SK-N-SH (cell line): Measurements from ENCODE around the gene CELF4. TPM values are rescaled to one million over a fixed set of nuclear protein-coding genes. Genes with fewer than 3 reads are reported as not detected.

Experiments used
- CTCF ChIA-PET: fragments of 300-600, 350-600 bp; formaldehyde crosslinking; extraction: SDS; loops from one replicate; lab custom pipeline; 2021; lab: Yijun Ruan, JAX
- POLR2A ChIA-PET: fragments of 350-600 bp; sonication (Branson Sonifier 250); formaldehyde crosslinking; extraction: SDS; loops from one replicate; lab custom pipeline; 2020; ENCODE audit warnings: antibody characterized with exemption, inconsistent platforms; lab: Yijun Ruan, JAX
- DNase-seq: peaks from one replicate; pipeline ENCODE4 v3.0.0; 2012
- H2AFZ ChIP-seq: fragments of 200-600 bp; sonication (generic); 2 replicates; pipeline ENCODE4 v1.8.1; 2016; ENCODE audit warnings: antibody characterized with exemption, mild to moderate bottlenecking, low read depth
- H3F3A ChIP-seq: fragments of 200-600 bp; sonication (generic); replicated peaks from 2 replicates; pipeline ENCODE3; 2016; ENCODE audit warnings: antibody characterized with exemption, mild to moderate bottlenecking; ENCODE audit not compliant: insufficient read depth
- H3K27ac ChIP-seq, 2 experiments: fragments of 200-500 bp in 1 of 2; fragments of 200-600 bp in 1 of 2; sonication (Bioruptor generic) in 1 of 2; sonication (generic), shearing (Covaris generic) in 1 of 2; 2 replicates each; pipeline versions ENCODE4 v1.5.1 to v1.6.1; 2014 to 2016; ENCODE audit warnings: low read depth in 2 of 2, inconsistent platforms in 1 of 2, low read length in 1 of 2, mild to moderate bottlenecking in 1 of 2, mixed read lengths in 1 of 2
- H3K27me3 ChIP-seq: fragments of 200-600 bp; sonication (generic), shearing (Covaris generic); 2 replicates; pipeline ENCODE4 v1.6.1; 2016; ENCODE audit warnings: mixed run types; ENCODE audit not compliant: insufficient read depth
- H3K36me3 ChIP-seq, 2 experiments: fragments of 200-500 bp in 1 of 2; fragments of 200-600 bp in 1 of 2; sonication (Bioruptor generic) in 1 of 2; sonication (generic) in 1 of 2; replicated peaks in 1 of 2; 2 replicates each; pipeline versions ENCODE3 to v1.5.1; 2014 to 2016; ENCODE audit warnings: low read length in 1 of 2, mild to moderate bottlenecking in 1 of 2; ENCODE audit not compliant: insufficient read depth in 2 of 2, control insufficient read depth in 1 of 2
- H3K4me1 ChIP-seq, 2 experiments: fragments of 200-500 bp in 1 of 2; fragments of 200-600 bp in 1 of 2; sonication (Bioruptor generic) in 1 of 2; sonication (generic), shearing (Covaris generic) in 1 of 2; 2 replicates each; pipeline versions ENCODE4 v1.5.1 to v1.6.1; 2014 to 2016; ENCODE audit warnings: low read depth in 1 of 2, low read length in 1 of 2, mixed run types in 1 of 2; ENCODE audit not compliant: insufficient read depth in 2 of 2, control insufficient read depth in 1 of 2
- H3K4me2 ChIP-seq: fragments of 200-600 bp; sonication (generic), shearing (Covaris generic); 2 replicates; pipeline ENCODE4 v1.6.1; 2017; ENCODE audit warnings: mixed run types
- H3K4me3 ChIP-seq, 2 experiments: fragments of 200-500 bp in 1 of 2; fragments of 200-600 bp in 1 of 2; sonication (Bioruptor generic) in 1 of 2; sonication (generic), shearing (Covaris generic) in 1 of 2; 2 replicates each; pipeline versions ENCODE4 v1.5.1 to v1.8.1; 2014 to 2016; ENCODE audit warnings: low read depth in 2 of 2, inconsistent platforms in 1 of 2, low read length in 1 of 2, mild to moderate bottlenecking in 1 of 2, mixed read lengths in 1 of 2, moderate library complexity in 1 of 2
- H3K79me2 ChIP-seq: fragments of 200-600 bp; sonication (generic); 2 replicates; pipeline ENCODE4 v1.8.1; 2017; ENCODE audit warnings: mild to moderate bottlenecking; ENCODE audit not compliant: insufficient read depth
- H3K9ac ChIP-seq: fragments of 200-600 bp; sonication (generic); 2 replicates; pipeline ENCODE4 v1.6.1; 2017; ENCODE audit warnings: mixed run types
- H3K9me2 ChIP-seq: fragments of 200-600 bp; sonication (generic); 2 replicates; pipeline ENCODE4 v1.6.1; 2017; ENCODE audit warnings: mixed run types
- H3K9me3 ChIP-seq: fragments of 200-600 bp; sonication (generic); 2 replicates; pipeline ENCODE4 v1.6.1; 2017; ENCODE audit warnings: mixed run types, mild to moderate bottlenecking, moderate library complexity
- H4K20me1 ChIP-seq: fragments of 200-600 bp; sonication (generic); 2 replicates; pipeline ENCODE4 v1.6.1; 2017; ENCODE audit warnings: mild to moderate bottlenecking, mixed run types; ENCODE audit not compliant: insufficient read depth
- CHD2 ChIP-seq: fragments of 150-350 bp; IDR thresholded peaks from 2 replicates; pipeline ENCODE4 v1.6.1; 2018; ENCODE audit warnings: low read length; ENCODE audit not compliant: partially characterized antibody
- ELF1 ChIP-seq: IDR thresholded peaks from 2 replicates; pipeline ENCODE4 v1.4.0; 2012
- FOSL2 ChIP-seq: IDR thresholded peaks from 2 replicates; pipeline ENCODE4 v1.4.0; 2012; ENCODE audit warnings: low read depth, mild to moderate bottlenecking, moderate library complexity, borderline replicate concordance
- FOXJ3 ChIP-seq: sonication (generic); formaldehyde crosslinking; IDR thresholded peaks from 2 replicates; pipeline ENCODE4 v1.5.1; 2020; ENCODE audit warnings: mild to moderate bottlenecking, missing genetic modification reagents
- FOXM1 ChIP-seq: IDR thresholded peaks from 2 replicates; pipeline ENCODE4 v1.4.0; 2012; ENCODE audit warnings: low read depth, mild to moderate bottlenecking
- GABPA ChIP-seq: IDR thresholded peaks from 2 replicates; pipeline ENCODE4 v1.4.0; 2012; ENCODE audit warnings: low read depth, mild to moderate bottlenecking
- NFIC ChIP-seq: IDR thresholded peaks from 2 replicates; pipeline ENCODE4 v1.4.0; 2012; ENCODE audit warnings: borderline replicate concordance
- NRF1 ChIP-seq: IDR thresholded peaks from 2 replicates; pipeline ENCODE4 v1.6.1; 2012; ENCODE audit warnings: low read depth, mild to moderate bottlenecking, low read length
- POLR2AphosphoS5 ChIP-seq: IDR thresholded peaks from 2 replicates; pipeline ENCODE4 v1.6.1; 2012; ENCODE audit warnings: low read depth, low read length
- RAD21 ChIP-seq: IDR thresholded peaks from 2 replicates; pipeline ENCODE4 v1.6.1; 2012; ENCODE audit warnings: mild to moderate bottlenecking, low read length
- RFX5 ChIP-seq: IDR thresholded peaks from 2 replicates; pipeline ENCODE4 v1.6.1; 2012; ENCODE audit warnings: mild to moderate bottlenecking, improper control_type of control experiment, low read length
- RXRA ChIP-seq: IDR thresholded peaks from 2 replicates; pipeline ENCODE4 v1.4.0; 2012; ENCODE audit warnings: low read depth, mild to moderate bottlenecking, borderline replicate concordance
- SMC3 ChIP-seq: IDR thresholded peaks from 2 replicates; pipeline ENCODE4 v1.6.1; 2012; ENCODE audit warnings: low read depth, low read length, improper control_type of control experiment
- WGBS: methylation state at CpG from one replicate; pipeline ENCODE4 v1.1.6; 2017; ENCODE audit warnings: low lambda C conversion rate; 5-methylcytosine and 5-hydroxymethylcytosine counted together
- polyA plus RNA-seq, 3 experiments: library from polyadenylated mRNA; depleted of rRNA; stranded (reverse); fragments of >200 nt; gene quantifications; 2 replicates each; pipeline ENCODE4 v1.2.3, GENCODE V29; 2012
- TF ChIP-seq, protein P1 (sequence below): fragments of 200-600 bp; sonication (generic); IDR thresholded peaks from 2 replicates; pipeline ENCODE4 v1.6.1; 2017; ENCODE audit warnings: antibody characterized with exemption, mild to moderate bottlenecking, moderate library complexity

The CELF4 gene
- polyA plus RNA-seq, 1 of the 3 experiments (the other 2 are of a cell fraction): 0.26 TPM

DNA sequence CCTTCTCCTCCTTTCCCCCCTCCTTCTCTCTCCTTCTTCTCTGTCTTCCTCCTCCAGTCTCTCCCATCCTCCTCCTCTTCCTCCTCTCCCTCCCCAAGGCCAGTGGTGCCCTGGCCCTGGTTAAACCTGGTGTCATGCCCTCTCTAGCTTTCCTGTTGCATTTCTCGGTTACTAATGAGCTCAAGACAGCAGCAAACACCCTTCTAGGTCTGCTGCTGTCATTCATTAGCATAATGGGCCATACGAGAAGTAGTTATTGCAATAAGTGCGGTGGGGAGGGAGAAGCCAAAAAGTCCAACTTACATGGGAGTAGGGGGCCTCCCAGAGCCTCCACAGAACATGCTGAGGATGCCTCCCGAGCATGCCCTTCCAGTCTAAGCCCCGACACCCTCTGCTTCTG lies 177.2 kb downstream of the CELF4 start:
- no peaks in the 10 kb centered on the region for H3K9me3 ChIP-seq
- 39% methylated on average over 5 of the region's 5 CpGs for WGBS
- peaks cover 0 to 38% of the 10 kb centered on the region in 2 experiments; a peak in 1 of 4 replicates for H3K4me1 ChIP-seq
- H3K4me2 ChIP-seq: no peak overlapping the region
- H3F3A ChIP-seq: no peaks in the 10 kb centered on the region
- H3K9me2 ChIP-seq: no peaks in the 10 kb centered on the region
- H4K20me1 ChIP-seq: no peaks in the 10 kb centered on the region
- no peak for DNase-seq
- H3K36me3 ChIP-seq: no peaks in the 10 kb centered on the region
- POLR2A ChIA-PET: no interaction called here
- H3K9ac ChIP-seq: no peak overlapping the region
- no peak overlapping the region for H3K27ac ChIP-seq
- CTCF ChIA-PET: interaction anchor here (1.0 to 4.8 kb wide), 4 partner anchors 34 to 149 kb away, joined by 3 to 26 read pairs (median 4); no protein-coding TSS in a partner anchor
- H3K27me3 ChIP-seq: no peaks in the 10 kb centered on the region
- TF ChIP-seq CHD2 (no peak), FOXM1 (no peak), GABPA (no peak), ELF1 (no peak), POLR2AphosphoS5 (no peak), FOSL2 (no peak), NFIC (no peak)
- TF ChIP-seq, protein P1, sequence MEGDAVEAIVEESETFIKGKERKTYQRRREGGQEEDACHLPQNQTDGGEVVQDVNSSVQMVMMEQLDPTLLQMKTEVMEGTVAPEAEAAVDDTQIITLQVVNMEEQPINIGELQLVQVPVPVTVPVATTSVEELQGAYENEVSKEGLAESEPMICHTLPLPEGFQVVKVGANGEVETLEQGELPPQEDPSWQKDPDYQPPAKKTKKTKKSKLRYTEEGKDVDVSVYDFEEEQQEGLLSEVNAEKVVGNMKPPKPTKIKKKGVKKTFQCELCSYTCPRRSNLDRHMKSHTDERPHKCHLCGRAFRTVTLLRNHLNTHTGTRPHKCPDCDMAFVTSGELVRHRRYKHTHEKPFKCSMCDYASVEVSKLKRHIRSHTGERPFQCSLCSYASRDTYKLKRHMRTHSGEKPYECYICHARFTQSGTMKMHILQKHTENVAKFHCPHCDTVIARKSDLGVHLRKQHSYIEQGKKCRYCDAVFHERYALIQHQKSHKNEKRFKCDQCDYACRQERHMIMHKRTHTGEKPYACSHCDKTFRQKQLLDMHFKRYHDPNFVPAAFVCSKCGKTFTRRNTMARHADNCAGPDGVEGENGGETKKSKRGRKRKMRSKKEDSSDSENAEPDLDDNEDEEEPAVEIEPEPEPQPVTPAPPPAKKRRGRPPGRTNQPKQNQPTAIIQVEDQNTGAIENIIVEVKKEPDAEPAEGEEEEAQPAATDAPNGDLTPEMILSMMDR: no peak
- TF ChIP-seq, all 33 proteins: peak for 0
- Histone ChIP-seq H3K4me3 (no peak overlapping the region), H2AFZ (no peak overlapping the region), H3K79me2 (no peaks in the 10 kb centered on the region)

DNA sequence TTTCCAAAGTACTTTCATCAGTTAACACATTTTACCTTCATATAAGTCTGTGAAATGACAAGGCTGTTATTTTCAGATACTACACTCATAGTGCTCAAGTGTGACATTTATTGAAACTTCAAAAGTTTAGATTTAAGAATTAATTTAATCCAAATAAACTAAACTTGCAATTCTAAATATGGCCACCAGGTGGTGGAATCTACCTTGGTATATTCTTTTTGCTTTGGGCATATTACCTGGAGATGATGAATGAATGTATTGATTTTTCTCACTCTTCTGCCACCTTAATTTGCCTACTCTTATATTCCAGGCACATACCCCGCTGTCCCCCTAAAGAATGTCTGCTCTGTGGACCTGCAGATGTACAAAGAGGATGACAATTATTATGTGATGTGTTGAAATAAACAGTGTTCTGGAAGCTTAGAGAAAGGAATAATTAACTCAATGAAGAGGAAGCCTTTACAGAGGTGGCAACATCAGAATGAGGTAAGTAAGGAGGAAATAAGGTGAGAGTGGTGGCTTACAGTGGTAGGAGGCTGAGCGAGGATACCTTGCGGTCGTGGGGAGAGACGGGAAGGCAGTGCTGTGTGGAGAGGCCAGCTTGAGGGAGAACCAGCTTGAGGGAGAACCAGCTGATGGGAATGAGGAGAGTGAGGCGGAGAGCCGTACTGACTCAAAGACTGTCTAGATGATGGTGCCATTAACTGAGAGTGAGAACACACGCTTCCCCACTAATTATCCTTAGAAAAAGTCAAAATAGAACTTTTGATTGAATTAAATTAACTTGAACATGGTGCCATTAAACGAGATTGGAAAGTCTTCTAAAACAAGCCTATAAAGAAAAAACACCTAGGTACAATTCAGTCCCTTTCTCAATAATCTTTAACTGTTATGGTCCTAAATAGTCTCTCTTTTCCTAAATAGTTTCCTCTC lies 179.5 kb downstream of the CELF4 start:
- Histone ChIP-seq H3K4me1 (peaks cover 0 to 26% of the 10 kb centered on the region in 2 experiments; a peak in 1 of 4 replicates), H3K9me3 (no peaks in the 10 kb centered on the region), H2AFZ (no peak overlapping the region), H3K9me2 (no peaks in the 10 kb centered on the region), H3K4me3 (no peak overlapping the region; a peak in 1 of 4 replicates), H3K9ac (no peak overlapping the region), H3K36me3 (no peaks in the 10 kb centered on the region), H4K20me1 (no peaks in the 10 kb centered on the region), H3K27me3 (no peaks in the 10 kb centered on the region), H3K4me2 (no peak overlapping the region), H3K27ac (no peak overlapping the region), H3F3A (no peaks in the 10 kb centered on the region), H3K79me2 (no peaks in the 10 kb centered on the region)
- DNase-seq: peak; percentile 52
- TF ChIP-seq RFX5 (0 out of 2 replicates have a peak, but pooled peaks have one; percentile 24), RXRA (no peak), FOXJ3 (CRISPR knock-in tag) (no peak), RAD21 (peak; percentile 79), NRF1 (no peak), SMC3 (peak; percentile 58)
- TF ChIP-seq, protein P1: peak; percentile 72
- WGBS: 56% methylated on average over 9 of the region's 9 CpGs
- POLR2A ChIA-PET: no interaction called here
- CTCF ChIA-PET: interaction anchor here (0.7 to 4.8 kb wide), 23 partner anchors 8 to 379 kb away, joined by 3 to 26 read pairs (median 4); no protein-coding TSS in a partner anchor
